Erythroblast (primary cell): Measurements from ENCODE around the gene GALNT18.

Experiments used
- DNase-seq, 2 experiments: peaks; one replicate each; lab custom pipeline; 2025; lab: John Stamatoyannopoulos, UW
- GATA1 ChIP-seq: IDR thresholded peaks from 2 replicates; pipeline ENCODE4 v1.6.1; 2011; ENCODE audit warnings: low read depth, mild to moderate bottlenecking, control low read depth, low read length, moderate library complexity
- POLR2A ChIP-seq: IDR thresholded peaks from 2 replicates; pipeline ENCODE4 v1.6.1; 2011; ENCODE audit warnings: mild to moderate bottlenecking, low read length

Gene GALNT18

DNA sequence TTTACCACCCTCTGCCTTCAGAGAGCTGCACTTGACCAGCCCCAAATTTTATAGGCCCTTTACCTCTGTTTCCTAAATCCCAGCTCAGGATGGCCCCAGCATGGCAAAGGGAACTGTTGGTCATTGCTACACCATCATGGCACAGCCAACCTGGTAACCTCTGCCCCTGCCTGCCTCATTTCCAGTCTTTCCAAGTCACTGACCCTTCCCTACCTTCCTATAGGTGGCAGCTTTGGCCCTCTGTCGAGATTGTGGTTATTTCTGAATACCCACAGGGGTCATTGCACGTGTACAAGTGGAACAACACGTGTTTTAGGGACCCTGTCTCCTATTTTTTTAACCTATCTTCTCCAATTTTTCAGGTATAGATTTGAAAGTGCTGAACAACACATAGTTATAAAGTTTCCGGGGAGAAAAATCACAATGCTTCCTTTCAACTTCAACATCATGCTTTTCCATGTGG is 2.8 kb downstream of the GALNT18 start:
- no peak for TF ChIP-seq GATA1
- TF ChIP-seq POLR2A: no peak
- DNase-seq: no peak

GRCh38 chr11:11615086-11615485 is 6.7 kb downstream of the GALNT18 start:
- TF ChIP-seq POLR2A: no peak
- no peak for TF ChIP-seq GATA1
- no peak for DNase-seq

DNA sequence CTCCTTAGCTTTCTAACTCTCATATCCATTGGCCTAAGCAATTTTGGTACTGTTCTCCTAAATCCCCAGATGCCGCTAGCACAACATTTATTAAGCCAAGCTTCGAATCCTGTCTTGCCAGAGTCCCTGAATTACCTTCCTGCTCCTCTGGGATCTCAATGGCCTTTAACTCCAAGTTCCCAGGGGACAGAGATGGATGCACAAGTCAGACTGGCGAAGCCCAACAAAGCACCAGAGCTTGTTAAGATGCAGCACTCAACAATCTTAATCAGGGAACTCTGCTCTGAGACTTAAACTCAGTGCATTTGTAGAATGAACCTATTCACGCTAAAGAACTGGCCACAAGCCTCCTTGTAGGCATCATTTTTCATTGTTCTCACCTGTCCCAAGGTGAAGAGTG is 9.4 kb downstream of the GALNT18 start:
- DNase-seq: no peak
- TF ChIP-seq GATA1: no peak
- TF ChIP-seq POLR2A: no peak

GRCh38 chr11:11611381-11611780 is 10.4 kb downstream of the GALNT18 start:
- DNase-seq: no peak
- no peak for TF ChIP-seq GATA1
- no peak for TF ChIP-seq POLR2A

DNA sequence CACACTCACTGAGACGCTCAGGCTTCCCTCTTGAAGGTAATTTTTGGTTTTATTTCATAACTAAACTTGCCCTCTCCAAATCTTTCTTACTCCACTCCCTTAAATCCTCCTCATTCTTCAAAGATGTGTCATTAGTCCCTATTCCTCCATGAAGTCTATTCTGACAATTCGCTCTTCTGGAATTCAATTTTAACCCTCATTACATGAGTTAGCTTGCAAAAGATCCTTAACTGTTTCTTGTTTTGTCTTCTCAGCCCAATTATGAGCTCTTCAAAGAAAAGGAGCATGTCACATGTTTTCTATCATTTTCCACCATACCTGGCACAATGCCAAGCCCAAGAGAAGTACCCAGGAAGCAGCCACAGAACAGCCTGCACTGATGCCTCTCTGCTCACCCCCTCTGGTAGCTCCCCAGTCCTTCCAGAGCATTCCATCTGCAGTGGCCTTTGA is 13.0 kb downstream of the GALNT18 start:
- TF ChIP-seq POLR2A (no peak), GATA1 (no peak)
- no peak for DNase-seq

GRCh38 chr11:11607772-11608171 is 14.0 kb downstream of the GALNT18 start:
- DNase-seq: no peak
- TF ChIP-seq GATA1 (no peak), POLR2A (no peak)

GRCh38 chr11:11605821-11606450 is 15.9 kb downstream of the GALNT18 start:
- DNase-seq: no peak
- no peak for TF ChIP-seq GATA1
- TF ChIP-seq POLR2A: no peak

GRCh38 chr11:11605181-11605580 is 16.6 kb downstream of the GALNT18 start:
- no peak for DNase-seq
- TF ChIP-seq GATA1 (no peak), POLR2A (no peak)

GRCh38 chr11:11604370-11604990 is 17.3 kb downstream of the GALNT18 start:
- no peak for TF ChIP-seq GATA1
- no peak for TF ChIP-seq POLR2A

GRCh38 chr11:11602011-11602410 is 19.8 kb downstream of the GALNT18 start:
- TF ChIP-seq POLR2A (no peak), GATA1 (no peak)
- no peak for DNase-seq

More at GRCh38 chr11:11604370-11604990, 17.3 kb downstream of the GALNT18 start:
- no peak for DNase-seq

DNA sequence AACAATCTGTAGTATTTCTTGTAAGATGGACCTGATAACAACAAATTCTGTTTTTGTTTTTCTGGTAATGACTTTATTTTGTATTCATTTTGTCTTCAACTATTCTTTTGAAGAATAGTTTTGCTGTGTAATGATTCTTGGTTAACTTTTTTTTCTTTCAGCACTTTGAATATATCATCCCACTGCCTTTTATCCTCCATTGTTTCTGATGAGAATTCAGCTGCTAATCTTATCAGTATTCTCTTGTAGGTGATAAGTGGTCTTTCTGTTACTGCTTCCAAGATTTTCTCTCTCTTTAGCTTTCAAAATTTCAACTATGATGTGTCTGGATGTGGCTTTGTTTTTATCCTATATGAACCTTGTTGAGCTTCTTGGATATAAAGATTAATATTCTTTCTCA is 21.5 kb downstream of the GALNT18 start:
- TF ChIP-seq GATA1: no peak
- TF ChIP-seq POLR2A: no peak
- DNase-seq: no peak

GRCh38 chr11:11598243-11598642 is 23.6 kb downstream of the GALNT18 start:
- DNase-seq: no peak

DNA sequence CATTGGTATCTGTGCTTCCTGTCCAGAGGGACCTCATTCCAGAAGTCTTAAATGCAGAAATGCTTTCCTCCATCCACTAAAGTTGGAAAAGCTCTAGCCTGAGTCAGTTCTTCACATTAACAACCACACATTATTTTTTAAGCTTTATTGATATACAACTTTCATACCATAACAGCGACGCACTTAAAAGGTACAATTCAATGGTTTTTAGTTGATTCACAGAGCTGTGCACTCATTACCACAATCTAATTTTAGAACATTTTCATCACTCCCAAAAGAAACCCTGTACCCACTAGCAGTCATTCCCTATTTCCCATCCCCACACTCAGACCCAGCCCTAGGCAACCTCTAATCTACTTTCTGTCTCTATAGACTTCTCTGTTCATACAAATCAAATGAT is 27.6 kb downstream of the GALNT18 start:
- TF ChIP-seq POLR2A (no peak), GATA1 (no peak)
- DNase-seq: no peak

More at GRCh38 chr11:11598243-11598642, 23.6 kb downstream of the GALNT18 start:
- TF ChIP-seq GATA1 (no peak), POLR2A (no peak)

DNA sequence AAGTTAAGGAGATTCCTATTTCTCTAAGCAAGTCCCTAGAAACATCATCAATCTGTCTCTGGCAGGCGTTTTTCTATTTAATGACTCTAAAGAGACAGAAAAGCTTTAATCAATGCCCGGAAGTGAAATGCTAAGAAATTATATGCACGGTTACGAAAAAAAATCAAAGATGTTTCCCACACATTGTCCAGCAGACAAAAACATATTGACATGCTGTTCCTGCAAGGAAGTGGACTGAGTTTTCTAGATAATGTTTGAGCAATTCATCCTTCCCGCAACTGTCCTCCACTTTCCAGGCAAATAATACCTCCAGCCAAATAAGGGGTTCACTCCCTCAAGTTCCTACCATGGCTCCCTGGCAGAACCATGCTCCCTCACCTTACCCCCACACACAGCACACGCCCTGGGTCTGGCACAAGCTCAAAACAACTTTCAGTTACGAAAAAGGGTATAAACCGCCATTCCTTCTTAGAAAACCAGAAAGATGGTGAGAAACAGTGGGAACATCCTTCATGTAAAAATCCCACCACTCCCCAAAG is 29.6 kb downstream of the GALNT18 start:
- TF ChIP-seq GATA1 (no peak), POLR2A (no peak)
- DNase-seq: no peak
